PC-3 (cell line): Measurements from ENCODE around the gene ADGRL3.

Experiments used
- CTCF ChIP-seq: fragments of 300-600 bp; sonication (generic); conservative IDR thresholded peaks from 2 replicates; pipeline ENCODE4 v1.5.1; 2017; ENCODE audit warnings: antibody characterized with exemption, low read depth, mild to moderate bottlenecking, low read length
- EZH2 ChIP-seq: fragments of 300-600 bp; sonication (generic); IDR thresholded peaks from one replicate; pipeline ENCODE4 v1.6.1; 2017; ENCODE audit warnings: antibody characterized with exemption, mild to moderate bottlenecking, low read length; ENCODE audit not compliant: unreplicated experiment

- TF ChIP-seq CTCF (no peak), EZH2 (no peak)
Measured at GRCh38 chr4:61752617-61753016, 552.5 kb downstream of the ADGRL3 start.
